HFFc6 (cell line): ENCODE measurements around the gene TMEM91. TPM values are rescaled to one million over a fixed set of nuclear protein-coding genes. Genes with fewer than 3 reads are reported as not detected.
"Not testable (repeated sequence)": the region's sequence is repeated elsewhere in the genome, so short reads cannot be mapped to it uniquely, and the experiment has no call there.

ENCODE experiments used
- DNase-seq: peaks from one replicate; pipeline ENCODE4 v3.0.0-alpha.2; 2018
- H3K27ac Mint-ChIP-seq: 2 replicates; pipeline ENCODE4 v1.8.0; 2020; ENCODE audit warnings: mild to moderate bottlenecking, mixed read lengths
- H3K27me3 Mint-ChIP-seq: 2 replicates; pipeline ENCODE4 v1.8.0; 2021; ENCODE audit warnings: mild to moderate bottlenecking, moderate library complexity, mixed read lengths; ENCODE audit not compliant: insufficient read depth
- H3K36me3 Mint-ChIP-seq: 2 replicates; pipeline ENCODE4 v1.8.0; 2021; ENCODE audit warnings: low read depth, mixed read lengths
- H3K4me1 Mint-ChIP-seq: 2 replicates; pipeline ENCODE4 v1.8.0; 2020; ENCODE audit warnings: low read depth, mixed read lengths
- H3K4me3 Mint-ChIP-seq: 2 replicates; pipeline ENCODE4 v1.8.0; 2020; ENCODE audit warnings: mild to moderate bottlenecking, moderate library complexity, mixed read lengths
- H3K9me3 Mint-ChIP-seq: 2 replicates; pipeline ENCODE4 v1.8.0; 2020; ENCODE audit warnings: mild to moderate bottlenecking, mixed read lengths
- CTCF ChIP-seq: fragments of 200-600 bp; sonication (generic); IDR thresholded peaks from 2 replicates; pipeline ENCODE4 v1.5.0; 2021; ENCODE audit warnings: antibody characterized with exemption, mild to moderate bottlenecking
- total RNA-seq, 6 experiments: library from RNA; stranded (reverse); fragmentation: NEBNext Ultra II Directional; extraction: Animal tissue kit (Norgen Biotek cat#: 25700); gene quantifications; 2 replicates in 1 of 6; 3 replicates in 5 of 6; pipeline ENCODE4 v1.2.3, GENCODE V29; 2021

TMEM91 gene
- total RNA-seq, 6 experiments from 2014 or later: 1.4 to 2.6 (median 1.7) TPM

- peaks cover 2% of the 10 kb centered on the region; the same call in 1 of the 2 replicates for H3K27me3 Mint-ChIP-seq
- peak overlapping the region; percentile 54 for H3K27ac Mint-ChIP-seq
- peak overlapping the region; percentile 13; the same call in 1 of the 2 replicates for H3K4me3 Mint-ChIP-seq
- peak; percentile 72 for DNase-seq
- no peaks in the 10 kb centered on the region for H3K36me3 Mint-ChIP-seq
- H3K9me3 Mint-ChIP-seq: no peaks in the 10 kb centered on the region
- TF ChIP-seq CTCF: no peak
- peaks cover 31% of the 10 kb centered on the region for H3K4me1 Mint-ChIP-seq
Observed at GRCh38 chr19:41373993-41374392, 2.3 kb upstream of the TMEM91 start.

GRCh38 chr19:41376998-41377365 lies 649 bp downstream of the TMEM91 start:
- Mint-ChIP-seq H3K9me3 (no peaks in the 10 kb centered on the region), H3K27ac (no peak overlapping the region), H3K4me3 (peak overlapping the region; percentile 55), H3K27me3 (peaks cover 2% of the 10 kb centered on the region), H3K4me1 (peaks cover 39% of the 10 kb centered on the region), H3K36me3 (no peaks in the 10 kb centered on the region)
- no peak for TF ChIP-seq CTCF
- DNase-seq: no peak

GRCh38 chr19:41377977-41378709 lies 1.8 kb downstream of the TMEM91 start:
- no peaks in the 10 kb centered on the region for H3K36me3 Mint-ChIP-seq
- H3K4me1 Mint-ChIP-seq: peaks cover 33% of the 10 kb centered on the region
- no peak overlapping the region for H3K4me3 Mint-ChIP-seq
- H3K27me3 Mint-ChIP-seq: peaks cover 2% of the 10 kb centered on the region
- peak; percentile 33 for TF ChIP-seq CTCF
- no peak overlapping the region for H3K27ac Mint-ChIP-seq
- H3K9me3 Mint-ChIP-seq: no peaks in the 10 kb centered on the region
- no peak for DNase-seq

- not testable (repeated sequence) for H3K27ac Mint-ChIP-seq, DNase-seq, H3K9me3 Mint-ChIP-seq, H3K27me3 Mint-ChIP-seq, H3K36me3 Mint-ChIP-seq, H3K4me3 Mint-ChIP-seq
- H3K4me1 Mint-ChIP-seq: peaks cover 18% of the 10 kb centered on the region
Observed at GRCh38 chr19:41381536-41381935, 5.2 kb downstream of the TMEM91 start.

GRCh38 chr19:41384351-41384750 lies 8.0 kb downstream of the TMEM91 start:
- H3K9me3 Mint-ChIP-seq: no peaks in the 10 kb centered on the region
- peaks cover 11% of the 10 kb centered on the region for H3K4me1 Mint-ChIP-seq
- H3K36me3 Mint-ChIP-seq: peaks cover 6% of the 10 kb centered on the region; the same call in 1 of the 2 replicates
- H3K27me3 Mint-ChIP-seq: no peaks in the 10 kb centered on the region
- H3K4me3 Mint-ChIP-seq: no peak overlapping the region
- DNase-seq: no peak
- no peak overlapping the region for H3K27ac Mint-ChIP-seq
- TF ChIP-seq CTCF: no peak

- H3K36me3 Mint-ChIP-seq: peaks cover 10% of the 10 kb centered on the region; the same call in 1 of the 2 replicates
- no peak for DNase-seq
- H3K27ac Mint-ChIP-seq: no peak overlapping the region
- no peaks in the 10 kb centered on the region for H3K4me1 Mint-ChIP-seq
- no peaks in the 10 kb centered on the region for H3K27me3 Mint-ChIP-seq
- no peaks in the 10 kb centered on the region for H3K9me3 Mint-ChIP-seq
- TF ChIP-seq CTCF: no peak
- no peak overlapping the region for H3K4me3 Mint-ChIP-seq
Observed at GRCh38 chr19:41386442-41386841, 10.1 kb downstream of the TMEM91 start.
